HG03571 (cell line): ENCODE data around the gene CLIC4.
"Not testable (repeated sequence)": the region's sequence is repeated elsewhere in the genome, so short reads cannot be mapped to it uniquely, and the experiment has no call there.

Experiments used
- ATAC-seq: cut with Tn5 transposase; IDR thresholded peaks from one replicate; pipeline ENCODE4 v1.9.1; 2021; ENCODE audit not compliant: unreplicated experiment

CLIC4 gene

GRCh38 chr1:24874611-24875234 lies 129.5 kb downstream of the CLIC4 start:
- no peak for ATAC-seq

DNA sequence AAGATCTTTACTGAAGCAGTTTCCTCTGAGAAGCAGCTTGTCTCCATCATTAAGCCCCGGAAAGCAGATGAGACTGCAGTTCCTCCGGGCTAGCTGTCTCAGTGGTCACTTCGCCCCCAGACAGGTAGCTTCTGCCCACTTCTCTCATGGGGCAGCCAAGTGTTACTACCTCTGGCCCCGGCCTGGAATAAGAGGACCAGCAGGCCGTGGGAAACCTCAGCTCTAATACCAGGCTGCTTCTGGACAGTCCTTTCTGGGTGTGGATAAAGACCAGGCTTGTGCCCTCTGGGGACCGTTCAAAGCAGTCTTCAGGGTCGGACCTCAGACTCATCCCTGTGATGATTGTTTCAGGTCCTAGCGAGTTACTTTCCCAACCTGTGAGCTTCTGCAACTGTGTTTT lies 130.0 kb downstream of the CLIC4 start:
- ATAC-seq, result no peak

DNA sequence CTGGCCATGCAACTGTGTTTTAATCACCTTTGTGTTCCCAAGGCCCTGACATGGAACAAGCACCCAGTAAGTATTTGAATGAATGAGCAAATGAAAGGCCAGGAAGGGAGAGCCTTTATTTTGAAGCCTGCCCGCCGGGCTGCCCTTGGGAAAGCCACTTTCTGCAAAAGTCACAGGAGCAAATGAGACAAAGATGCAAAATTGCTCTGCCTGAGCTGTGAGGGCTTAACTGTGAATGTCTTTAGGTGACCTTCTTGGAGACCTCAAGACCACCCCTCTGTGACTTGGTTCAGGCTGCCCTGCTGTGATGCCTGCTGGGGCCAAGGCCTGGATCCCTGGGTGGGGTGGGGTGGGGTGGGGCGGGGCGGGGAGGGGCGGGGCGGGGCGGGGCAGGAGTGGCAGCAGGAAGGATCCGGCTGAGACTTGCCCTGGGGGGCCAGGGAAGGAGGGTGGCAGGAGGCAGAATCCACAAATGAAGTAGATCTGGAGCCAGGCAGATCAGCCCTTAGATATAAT lies 130.8 kb downstream of the CLIC4 start:
- no peak for ATAC-seq

DNA sequence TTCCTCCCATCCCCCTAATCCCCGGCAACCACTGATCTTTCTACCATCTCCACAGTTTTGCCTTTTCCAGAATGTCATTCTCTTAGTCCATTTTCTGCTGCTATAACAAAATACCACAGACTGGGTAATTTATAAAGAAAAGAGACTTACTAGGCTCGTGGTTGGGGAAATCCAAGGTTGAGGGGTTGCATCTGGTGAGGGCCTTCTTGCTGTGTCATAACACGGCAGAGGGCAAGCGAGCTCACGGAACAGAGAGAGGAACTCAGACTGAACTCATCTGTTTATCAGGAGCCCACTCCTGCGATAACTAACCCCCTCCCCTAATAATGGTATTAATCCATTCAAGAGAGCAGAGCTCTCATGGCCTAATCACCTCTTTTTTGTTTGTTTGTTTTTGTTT lies 132.8 kb downstream of the CLIC4 start:
- ATAC-seq, result no peak

- ATAC-seq, result no peak
These were observed 133.8 kb downstream of the CLIC4 start for GRCh38 chr1:24878775-24879742.

DNA sequence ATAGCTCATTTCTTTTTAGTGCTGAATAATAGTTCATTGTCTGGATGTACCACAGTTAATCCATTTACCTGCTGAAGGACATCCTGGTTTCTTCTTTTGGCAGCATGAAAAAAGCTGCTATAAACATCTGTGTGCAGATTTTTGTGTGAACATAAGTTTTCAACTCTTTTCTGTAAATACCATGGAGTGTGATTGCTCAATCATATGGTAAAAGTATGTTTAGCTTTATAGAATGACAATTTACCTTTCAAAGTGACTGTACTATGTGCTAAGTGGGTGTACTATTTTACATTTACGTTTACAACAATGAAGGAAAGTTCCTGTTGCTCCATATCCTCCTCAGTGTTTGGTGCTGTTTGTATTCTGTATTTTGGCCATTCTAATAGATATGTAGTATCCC lies 135.8 kb downstream of the CLIC4 start:
- no peak for ATAC-seq

- no peak for ATAC-seq
These were observed 139.5 kb downstream of the CLIC4 start for GRCh38 chr1:24884751-24885150.

GRCh38 chr1:24886241-24886640 lies 141.0 kb downstream of the CLIC4 start:
- ATAC-seq, result no peak

DNA sequence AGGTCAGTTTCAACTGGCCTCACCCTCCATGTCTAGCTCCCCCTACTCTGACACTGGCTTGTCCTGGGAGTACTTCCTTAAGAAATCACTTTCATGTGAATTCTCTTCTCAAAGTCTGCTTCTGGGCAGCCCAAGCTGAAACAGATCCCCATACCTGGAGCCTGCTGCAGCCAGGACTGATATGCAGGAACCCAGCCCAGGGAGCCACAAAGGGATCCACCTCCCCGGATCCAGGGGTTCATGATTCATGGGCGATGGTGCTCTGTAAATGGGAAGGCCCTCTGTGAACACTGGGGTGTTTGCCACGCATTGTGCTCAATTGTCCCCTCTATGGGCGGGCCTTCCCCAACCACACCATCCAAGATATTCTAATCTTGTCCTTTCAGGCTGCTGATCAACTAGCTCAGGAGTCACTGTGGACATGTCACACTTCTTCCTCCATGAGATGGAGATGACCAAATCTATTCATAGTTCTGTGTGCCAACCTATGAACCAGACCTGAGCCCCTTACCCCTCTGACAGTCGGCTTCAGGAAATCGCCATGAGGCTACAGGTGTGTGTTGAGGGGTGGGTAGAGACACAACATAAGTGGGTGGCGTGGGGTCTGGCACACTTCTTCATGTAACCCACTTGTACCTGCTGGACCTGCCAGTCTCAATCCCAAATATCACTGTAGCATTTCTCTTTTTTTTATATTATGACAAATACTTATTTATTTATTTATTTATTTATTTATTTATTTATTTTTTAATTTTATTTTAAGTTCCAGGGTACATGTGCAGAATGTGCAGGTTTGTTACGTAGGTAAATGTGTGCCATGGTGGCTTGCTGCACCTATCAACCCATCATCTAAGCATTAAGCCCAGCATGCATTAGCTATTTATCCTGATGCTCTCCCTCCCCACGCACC lies 143.1 kb downstream of the CLIC4 start:
- ATAC-seq, result no peak

GRCh38 chr1:24888971-24889676 lies 143.9 kb downstream of the CLIC4 start:
- ATAC-seq, result no peak

- ATAC-seq, result no peak
These were observed 145.6 kb downstream of the CLIC4 start for GRCh38 chr1:24890887-24891286.

GRCh38 chr1:24891367-24891766 lies 146.1 kb downstream of the CLIC4 start:
- not testable (repeated sequence) for ATAC-seq

- no peak for ATAC-seq
These were observed 147.2 kb downstream of the CLIC4 start for GRCh38 chr1:24892188-24893153.

DNA sequence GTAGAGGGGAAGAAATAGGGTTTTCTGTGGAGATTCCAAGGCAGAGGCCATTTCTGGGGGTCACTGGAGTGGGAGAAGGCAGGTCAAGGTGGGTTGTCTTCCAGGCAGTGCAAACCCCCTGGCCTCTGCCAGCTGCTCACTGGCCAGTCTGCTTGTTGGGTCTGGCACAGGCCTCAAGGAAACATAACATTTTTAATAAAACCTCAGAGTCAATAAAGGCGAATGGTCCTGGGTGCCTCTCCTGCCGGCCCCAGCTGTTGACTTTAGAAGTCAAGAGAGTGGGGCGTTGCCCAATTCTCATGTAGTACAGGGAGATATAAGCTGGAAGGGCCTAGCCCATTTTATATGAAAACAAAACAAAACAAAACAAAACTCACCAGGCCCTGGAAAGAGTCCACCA lies 148.2 kb downstream of the CLIC4 start:
- no peak for ATAC-seq
